HCT116 (cell line): Measurements from ENCODE around the gene TMEM63A. TPM values are rescaled to one million over a fixed set of nuclear protein-coding genes. Genes with fewer than 3 reads are reported as not detected.
A peak's percentile ranks its signal among the peaks of the same experiment; 100 is the strongest.

ENCODE experiments used
- ATAC-seq: fragments of 200-7000 bp; cut with Tn5 transposase; 2 replicates; pipeline ENCODE4 v1.9.1; 2020; ENCODE audit warnings: mild to moderate bottlenecking, moderate library complexity
- BruUV-seq: library from RNA; stranded (reverse); fragments of 400-500 nt; replicated peaks from 2 replicates; lab custom pipeline; 2021; lab: Mats Ljungman, UMichigan
- CTCF ChIA-PET: fragments of 300-600 bp; sonication (Branson Sonifier 250); formaldehyde crosslinking; loops from one replicate; lab custom pipeline; 2021; ENCODE audit warnings: antibody characterized with exemption; lab: Charles Lee
- POLR2A ChIA-PET: fragments of 300-600, 350-600 bp; sonication (Branson Sonifier 250); formaldehyde crosslinking; loops from one replicate; lab custom pipeline; 2021; ENCODE audit warnings: antibody characterized with exemption; lab: Charles Lee
- RAD21 ChIA-PET, 2 experiments: fragments of 300-600 bp; sonication (Branson Sonifier 250); formaldehyde crosslinking; loops; one replicate each; lab custom pipeline; 2023; ENCODE audit warnings: low total read pairs in 2 of 2; ENCODE audit not compliant: uncharacterized antibody in 2 of 2, unreplicated experiment in 2 of 2, low non-redundant PET in 1 of 2; lab: Charles Lee
- DNase-seq: peaks from one replicate; pipeline ENCODE4 v3.0.0-alpha.2; 2010; ENCODE audit warnings: low read depth, low spot score
- H2AFZ ChIP-seq: fragments of 200-600 bp; shearing (Covaris generic), sonication (generic); 2 replicates; pipeline ENCODE4 v1.6.1; 2017; ENCODE audit warnings: low read depth, mixed run types, mixed read lengths, antibody characterized with exemption, low read length; ENCODE audit not compliant: poor library complexity, severe bottlenecking
- H3K27ac ChIP-seq: 2 replicates; pipeline ENCODE4 v1.5.1; 2012; ENCODE audit warnings: low read depth, low read length
- H3K27me3 ChIP-seq: fragments of 200-600 bp; sonication (generic); 2 replicates; pipeline ENCODE4 v1.6.1; 2016; ENCODE audit warnings: mixed run types, low read length, mixed read lengths; ENCODE audit not compliant: insufficient read depth
- H3K36me3 ChIP-seq, 2 experiments: fragments of 200-500 bp in 1 of 2; fragments of 200-600 bp in 1 of 2; sonication (Bioruptor generic) in 1 of 2; sonication (generic) in 1 of 2; 2 replicates each; pipeline versions ENCODE4 v1.5.1 to v1.6.1; 2014 to 2016; ENCODE audit warnings: low read length in 2 of 2, inconsistent platforms in 1 of 2, mixed read lengths in 1 of 2, mixed run types in 1 of 2; ENCODE audit not compliant: insufficient read depth in 2 of 2, control insufficient read depth in 1 of 2
- H3K4me1 ChIP-seq, 2 experiments: fragments of 200-600 bp in 1 of 2; sonication (generic) in 1 of 2; 2 replicates each; pipeline versions ENCODE4 v1.5.1 to v1.6.1; 2012 to 2017; ENCODE audit warnings: low read length in 2 of 2, inconsistent platforms in 1 of 2, mild to moderate bottlenecking in 1 of 2, mixed read lengths in 1 of 2, mixed run types in 1 of 2, moderate library complexity in 1 of 2; ENCODE audit not compliant: insufficient read depth in 2 of 2, control insufficient read depth in 1 of 2
- H3K4me2 ChIP-seq: fragments of 200-600 bp; sonication (generic); 2 replicates; pipeline ENCODE4 v1.6.1; 2017; ENCODE audit warnings: mixed run types, low read length, mixed read lengths
- H3K4me3 ChIP-seq, 2 experiments: fragments of 200-600 bp in 1 of 2; sonication (generic) in 1 of 2; replicated peaks in 1 of 2; 2 replicates each; pipeline ENCODE4 v1.5.1; 2011 to 2016; ENCODE audit warnings: low read length in 2 of 2, control low read depth in 1 of 2, low read depth in 1 of 2, mild to moderate bottlenecking in 1 of 2, mixed read lengths in 1 of 2, mixed run types in 1 of 2
- H3K79me2 ChIP-seq: fragments of 200-600 bp; sonication (generic); 2 replicates; pipeline ENCODE4 v1.6.1; 2017; ENCODE audit warnings: mild to moderate bottlenecking, mixed run types, low read length, moderate library complexity, mixed read lengths; ENCODE audit not compliant: insufficient read depth
- H3K9ac ChIP-seq: fragments of 200-600 bp; sonication (generic); 2 replicates; pipeline ENCODE4 v1.6.1; 2016; ENCODE audit warnings: low read length, mixed read lengths
- H3K9me2 ChIP-seq: fragments of 200-600 bp; sonication (generic), shearing (Covaris generic); 2 replicates; pipeline ENCODE4 v1.6.1; 2017; ENCODE audit warnings: mixed run types, mild to moderate bottlenecking, moderate library complexity; ENCODE audit not compliant: insufficient read depth
- H3K9me3 ChIP-seq, 2 experiments: fragments of 200-500 bp in 1 of 2; fragments of 200-600 bp in 1 of 2; sonication (Bioruptor generic) in 1 of 2; sonication (generic) in 1 of 2; 2 replicates each; pipeline ENCODE4 v1.6.1; 2014 to 2017; ENCODE audit warnings: low read length in 2 of 2, mixed read lengths in 2 of 2, inconsistent platforms in 1 of 2, low read depth in 1 of 2, mild to moderate bottlenecking in 1 of 2, mixed run types in 1 of 2, moderate library complexity in 1 of 2; ENCODE audit not compliant: control insufficient read depth in 1 of 2, insufficient read depth in 1 of 2
- H4K20me1 ChIP-seq: fragments of 200-600 bp; sonication (generic), shearing (Covaris generic); 2 replicates; pipeline ENCODE4 v1.6.1; 2017; ENCODE audit warnings: mixed run types, mild to moderate bottlenecking, moderate library complexity; ENCODE audit not compliant: insufficient read depth
- CEBPB ChIP-seq: IDR thresholded peaks from 2 replicates; pipeline ENCODE4 v1.6.1; 2012; ENCODE audit warnings: low read depth
- ELF1 ChIP-seq: IDR thresholded peaks from 2 replicates; pipeline ENCODE4 v1.6.1; 2012; ENCODE audit warnings: low read depth, borderline replicate concordance
- FOSL1 ChIP-seq: IDR thresholded peaks from 2 replicates; pipeline ENCODE4 v1.6.1; 2012; ENCODE audit warnings: low read depth
- POLR2A ChIP-seq: IDR thresholded peaks from 2 replicates; pipeline ENCODE4 v1.7.0; 2011; ENCODE audit warnings: borderline replicate concordance; ENCODE audit not compliant: insufficient read depth, insufficient read length; ENCODE audit errors: extremely low read depth
- POLR2AphosphoS5 ChIP-seq: IDR thresholded peaks from 2 replicates; pipeline ENCODE4 v1.6.1; 2011; ENCODE audit warnings: mild to moderate bottlenecking, low read depth, low read length, moderate library complexity
- RAD21 ChIP-seq: IDR thresholded peaks from 2 replicates; pipeline ENCODE4 v1.6.1; 2012; ENCODE audit warnings: low read depth, mild to moderate bottlenecking
- SP1 ChIP-seq: IDR thresholded peaks from 2 replicates; pipeline ENCODE4 v1.6.1; 2012; ENCODE audit warnings: low read depth
- TCF7L2 ChIP-seq: IDR thresholded peaks from 2 replicates; pipeline ENCODE4 v1.7.0; 2011; ENCODE audit warnings: borderline replicate concordance, inconsistent platforms; ENCODE audit not compliant: insufficient read depth, insufficient read length; ENCODE audit errors: extremely low read depth
- YY1 ChIP-seq: IDR thresholded peaks from 2 replicates; pipeline ENCODE4 v1.6.1; 2011; ENCODE audit warnings: low read length, low read depth, moderate library complexity, mild to moderate bottlenecking; ENCODE audit not compliant: insufficient replicate concordance; ENCODE audit errors: extremely low read depth
- ZFX ChIP-seq: fragments of 450-650 bp; IDR thresholded peaks from 2 replicates; pipeline ENCODE4 v1.6.1; 2017
- ZNF274 ChIP-seq: fragments of 200-500 bp; sonication (Bioruptor generic); IDR thresholded peaks from 2 replicates; pipeline ENCODE4 v1.6.1; 2014; ENCODE audit warnings: mild to moderate bottlenecking, low read depth, low read length, inconsistent platforms
- intact Hi-C: fragments of 100-400 bp; cut with micrococcal nuclease; formaldehyde crosslinking; loops from 2 replicates; pipeline ENCODE4 v1.10.0; 2022
- total RNA-seq: library from RNA; stranded (reverse); gene quantifications from one replicate; pipeline ENCODE4 v1.2.1, GENCODE V29; 2021; ENCODE audit not compliant: unreplicated experiment
- TF ChIP-seq, protein P1 (sequence below): IDR thresholded peaks from 2 replicates; pipeline ENCODE4 v1.6.1; 2012; ENCODE audit warnings: low read depth
- TF ChIP-seq, protein P2 (sequence below), 3 experiments: fragments of 200-600 bp in 1 of 3; sonication (generic) in 1 of 3; IDR thresholded peaks in 2 of 3; conservative IDR thresholded peaks in 1 of 3; 2 replicates each; pipeline ENCODE4 v1.5.1; 2012 to 2017; ENCODE audit warnings: low read depth in 2 of 3, low read length in 2 of 3, antibody characterized with exemption in 1 of 3, borderline replicate concordance in 1 of 3, control low read depth in 1 of 3, mild to moderate bottlenecking in 1 of 3, mixed read lengths in 1 of 3, mixed run types in 1 of 3, moderate library complexity in 1 of 3; ENCODE audit not compliant: insufficient read depth in 1 of 3

The TMEM63A gene
- total RNA-seq, 1 experiment from 2014 or later, result 24.4 TPM

DNA sequence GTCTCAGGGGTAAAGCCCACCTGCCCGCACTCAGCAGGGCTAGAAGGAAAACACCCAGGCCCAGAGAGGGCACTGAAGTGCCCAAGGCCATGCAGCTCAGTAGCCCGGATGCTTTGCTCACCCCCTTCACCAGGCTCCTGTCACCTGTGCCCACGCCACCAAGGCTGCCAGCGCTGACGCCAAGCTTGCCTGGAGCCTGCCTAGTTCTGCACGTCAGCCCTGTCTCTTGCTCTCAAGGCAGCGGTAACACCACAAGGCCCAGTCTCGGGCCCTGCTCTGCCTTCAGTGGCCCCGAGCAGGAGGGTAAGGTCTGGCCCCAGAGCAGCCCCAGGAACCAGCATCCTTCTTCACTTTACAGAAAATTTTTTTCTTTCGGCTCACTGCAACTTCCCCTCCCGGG, 7.7 kb downstream of the TMEM63A start:
- Histone ChIP-seq H4K20me1 (no peaks in the 10 kb centered on the region), H2AFZ (no peak overlapping the region), H3K79me2 (no peaks in the 10 kb centered on the region), H3K4me1 (peaks cover 62 to 77% of the 10 kb centered on the region in 2 experiments), H3K9me3 (no peaks in the 10 kb centered on the region), H3K27ac (peak overlapping the region; percentile 91), H3K27me3 (no peaks in the 10 kb centered on the region), H3K4me2 (peak overlapping the region; percentile 89), H3K4me3 (no peak overlapping the region), H3K36me3 (peaks cover under 1 to 18% of the 10 kb centered on the region in 2 experiments; a peak in 2 of 4 replicates), H3K9ac (peak overlapping the region; percentile 62; the same call in 1 of the 2 replicates), H3K9me2 (no peaks in the 10 kb centered on the region)
- intact Hi-C loops, result no loop called here
- TF ChIP-seq RAD21 (no peak), ELF1 (no peak), FOSL1 (no peak)
- ChIA-PET CTCF (no interaction called here), RAD21 (no interaction called here), POLR2A (no interaction called here)
- ATAC-seq (no peak), DNase-seq (no peak)
- BruUV-seq, result no TSS peak

DNA sequence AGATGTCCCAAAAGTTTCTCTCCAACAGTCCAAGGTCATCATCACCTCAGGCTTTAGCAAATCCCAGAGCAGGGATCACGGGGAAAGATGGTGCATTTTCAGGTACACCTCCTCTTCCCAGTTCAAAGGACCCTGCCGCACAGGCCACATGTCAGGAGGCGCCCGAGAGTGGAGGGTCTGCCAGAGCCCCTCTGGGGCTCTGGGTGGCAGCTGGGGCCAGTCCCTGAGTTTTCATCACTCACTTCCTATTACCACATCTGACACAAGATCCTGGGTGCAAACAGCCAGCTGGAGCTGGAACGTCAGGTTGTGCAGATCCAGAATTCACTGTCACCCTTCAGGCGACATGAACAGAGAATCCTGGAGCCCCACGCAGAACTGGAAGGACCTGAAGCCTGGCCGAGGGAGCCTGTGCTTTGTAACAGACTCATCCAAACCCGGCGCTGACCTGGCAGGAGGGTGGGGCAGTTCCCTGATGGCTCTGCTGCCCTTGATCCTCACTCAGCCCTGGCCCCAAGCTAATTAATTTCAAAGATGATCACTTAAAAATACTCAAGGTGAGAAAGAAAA, 8.8 kb downstream of the TMEM63A start:
- H4K20me1 ChIP-seq, result no peaks in the 10 kb centered on the region
- H3K27ac ChIP-seq, result no peak overlapping the region
- peaks cover 3 to 18% of the 10 kb centered on the region in 2 experiments; a peak in 2 of 4 replicates for H3K36me3 ChIP-seq
- H3K9ac ChIP-seq, result no peak overlapping the region
- no peaks in the 10 kb centered on the region for H3K9me2 ChIP-seq
- ChIA-PET RAD21 (no interaction called here), CTCF (no interaction called here), POLR2A (no interaction called here)
- no peaks in the 10 kb centered on the region for H3K27me3 ChIP-seq
- H2AFZ ChIP-seq, result no peak overlapping the region
- H3K9me3 ChIP-seq, result no peaks in the 10 kb centered on the region
- DNase-seq (no peak), ATAC-seq (no peak)
- no TSS peak for BruUV-seq
- no peak overlapping the region for H3K4me3 ChIP-seq
- H3K4me1 ChIP-seq, result peaks cover 59 to 74% of the 10 kb centered on the region in 2 experiments
- intact Hi-C loops, result no loop called here
- no peaks in the 10 kb centered on the region for H3K79me2 ChIP-seq
- no peak overlapping the region for H3K4me2 ChIP-seq
- TF ChIP-seq, protein P1, sequence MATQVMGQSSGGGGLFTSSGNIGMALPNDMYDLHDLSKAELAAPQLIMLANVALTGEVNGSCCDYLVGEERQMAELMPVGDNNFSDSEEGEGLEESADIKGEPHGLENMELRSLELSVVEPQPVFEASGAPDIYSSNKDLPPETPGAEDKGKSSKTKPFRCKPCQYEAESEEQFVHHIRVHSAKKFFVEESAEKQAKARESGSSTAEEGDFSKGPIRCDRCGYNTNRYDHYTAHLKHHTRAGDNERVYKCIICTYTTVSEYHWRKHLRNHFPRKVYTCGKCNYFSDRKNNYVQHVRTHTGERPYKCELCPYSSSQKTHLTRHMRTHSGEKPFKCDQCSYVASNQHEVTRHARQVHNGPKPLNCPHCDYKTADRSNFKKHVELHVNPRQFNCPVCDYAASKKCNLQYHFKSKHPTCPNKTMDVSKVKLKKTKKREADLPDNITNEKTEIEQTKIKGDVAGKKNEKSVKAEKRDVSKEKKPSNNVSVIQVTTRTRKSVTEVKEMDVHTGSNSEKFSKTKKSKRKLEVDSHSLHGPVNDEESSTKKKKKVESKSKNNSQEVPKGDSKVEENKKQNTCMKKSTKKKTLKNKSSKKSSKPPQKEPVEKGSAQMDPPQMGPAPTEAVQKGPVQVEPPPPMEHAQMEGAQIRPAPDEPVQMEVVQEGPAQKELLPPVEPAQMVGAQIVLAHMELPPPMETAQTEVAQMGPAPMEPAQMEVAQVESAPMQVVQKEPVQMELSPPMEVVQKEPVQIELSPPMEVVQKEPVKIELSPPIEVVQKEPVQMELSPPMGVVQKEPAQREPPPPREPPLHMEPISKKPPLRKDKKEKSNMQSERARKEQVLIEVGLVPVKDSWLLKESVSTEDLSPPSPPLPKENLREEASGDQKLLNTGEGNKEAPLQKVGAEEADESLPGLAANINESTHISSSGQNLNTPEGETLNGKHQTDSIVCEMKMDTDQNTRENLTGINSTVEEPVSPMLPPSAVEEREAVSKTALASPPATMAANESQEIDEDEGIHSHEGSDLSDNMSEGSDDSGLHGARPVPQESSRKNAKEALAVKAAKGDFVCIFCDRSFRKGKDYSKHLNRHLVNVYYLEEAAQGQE, result no peak
- no peak for TF ChIP-seq POLR2A
- TF ChIP-seq POLR2AphosphoS5, result no peak
- no peak for TF ChIP-seq ELF1
- TF ChIP-seq, protein P2, sequence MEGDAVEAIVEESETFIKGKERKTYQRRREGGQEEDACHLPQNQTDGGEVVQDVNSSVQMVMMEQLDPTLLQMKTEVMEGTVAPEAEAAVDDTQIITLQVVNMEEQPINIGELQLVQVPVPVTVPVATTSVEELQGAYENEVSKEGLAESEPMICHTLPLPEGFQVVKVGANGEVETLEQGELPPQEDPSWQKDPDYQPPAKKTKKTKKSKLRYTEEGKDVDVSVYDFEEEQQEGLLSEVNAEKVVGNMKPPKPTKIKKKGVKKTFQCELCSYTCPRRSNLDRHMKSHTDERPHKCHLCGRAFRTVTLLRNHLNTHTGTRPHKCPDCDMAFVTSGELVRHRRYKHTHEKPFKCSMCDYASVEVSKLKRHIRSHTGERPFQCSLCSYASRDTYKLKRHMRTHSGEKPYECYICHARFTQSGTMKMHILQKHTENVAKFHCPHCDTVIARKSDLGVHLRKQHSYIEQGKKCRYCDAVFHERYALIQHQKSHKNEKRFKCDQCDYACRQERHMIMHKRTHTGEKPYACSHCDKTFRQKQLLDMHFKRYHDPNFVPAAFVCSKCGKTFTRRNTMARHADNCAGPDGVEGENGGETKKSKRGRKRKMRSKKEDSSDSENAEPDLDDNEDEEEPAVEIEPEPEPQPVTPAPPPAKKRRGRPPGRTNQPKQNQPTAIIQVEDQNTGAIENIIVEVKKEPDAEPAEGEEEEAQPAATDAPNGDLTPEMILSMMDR (IDR thresholded peaks at IDR 0.05 in 2 of 3, conservative IDR thresholded peaks at IDR 0.05 in 1 of 3; ENCODE audit: borderline replicate concordance in 1 of 3, insufficient read depth in 1 of 3, low read depth in 2 of 3, low read length in 2 of 3), result no peak
- no peak for TF ChIP-seq FOSL1
- TF ChIP-seq ZFX, result no peak
- no peak for TF ChIP-seq YY1
- no peak for TF ChIP-seq CEBPB
- no peak for TF ChIP-seq TCF7L2
- no peak for TF ChIP-seq SP1
- no peak for TF ChIP-seq ZNF274
